MCF 10A (cell line): ENCODE data around the gene ARF1. TPM values are rescaled to one million over a fixed set of nuclear protein-coding genes. Genes with fewer than 3 reads are reported as not detected.

Experiments
- BruUV-seq: library from RNA; stranded (reverse); fragments of 400-500 nt; replicated peaks from 2 replicates; lab custom pipeline; 2021; lab: Mats Ljungman, UMichigan
- CTCF ChIA-PET: fragments of 300-600 bp; sonication (Branson Sonifier 250); formaldehyde crosslinking; extraction: SDS; loops from one replicate; lab custom pipeline; 2021; ENCODE audit warnings: antibody characterized with exemption, inconsistent platforms; lab: Yijun Ruan, JAX
- POLR2A ChIA-PET: fragments of 300-600, 350-650 bp; sonication (Branson Sonifier 250); formaldehyde crosslinking; extraction: SDS; loops from one replicate; lab custom pipeline; 2020; ENCODE audit warnings: antibody characterized with exemption, inconsistent platforms; lab: Yijun Ruan, JAX
- DNase-seq: peaks from one replicate; pipeline ENCODE4 v3.0.0-alpha.2; 2018; ENCODE audit not compliant: unreplicated experiment
- H3K27ac Mint-ChIP-seq: one replicate; pipeline ENCODE4 v1.8.0; 2022; ENCODE audit warnings: mild to moderate bottlenecking, low read depth, mixed read lengths; ENCODE audit not compliant: unreplicated experiment
- H3K27me3 Mint-ChIP-seq: one replicate; pipeline ENCODE4 v1.8.0; 2022; ENCODE audit warnings: mixed read lengths; ENCODE audit not compliant: insufficient read depth, unreplicated experiment
- H3K36me3 Mint-ChIP-seq: one replicate; pipeline ENCODE4 v1.8.0; 2022; ENCODE audit warnings: mild to moderate bottlenecking, moderate library complexity, mixed read lengths; ENCODE audit not compliant: insufficient read depth, unreplicated experiment
- H3K4me1 Mint-ChIP-seq: one replicate; pipeline ENCODE4 v1.8.0; 2022; ENCODE audit warnings: mixed read lengths; ENCODE audit not compliant: insufficient read depth, unreplicated experiment
- H3K4me3 Mint-ChIP-seq: one replicate; pipeline ENCODE4 v1.8.0; 2022; ENCODE audit warnings: mild to moderate bottlenecking, moderate library complexity, mixed read lengths; ENCODE audit not compliant: unreplicated experiment
- H3K9me3 Mint-ChIP-seq: one replicate; pipeline ENCODE4 v1.8.0; 2022; ENCODE audit warnings: mixed read lengths; ENCODE audit not compliant: unreplicated experiment
- CTCF ChIP-seq: fragments of 200-600 bp; IDR thresholded peaks from one replicate; pipeline ENCODE4 v1.8.0; 2022; ENCODE audit warnings: antibody characterized with exemption, mild to moderate bottlenecking; ENCODE audit not compliant: unreplicated experiment
- intact Hi-C: fragments of 100-400 bp; cut with micrococcal nuclease; formaldehyde crosslinking; loops from 2 replicates; pipeline ENCODE4 v1.14.1; 2022
- total RNA-seq: library from RNA; stranded (reverse); gene quantifications from 2 replicates; pipeline ENCODE4 v1.2.3, GENCODE V29; 2022

The ARF1 gene
- total RNA-seq, 1 experiment from 2014 or later, result 870 TPM

- POLR2A ChIA-PET, result interaction anchor here (0.8 to 7.9 kb wide), 10 partner anchors 11 to 317 kb away, joined by 3 to 56 read pairs (median 6); partner anchors contain the start of genes GUK1, MRPL55 and TRIM11
- no peak for TF ChIP-seq CTCF
- peaks cover 86% of the 10 kb centered on the region for H3K36me3 Mint-ChIP-seq
- BruUV-seq, result no TSS peak
- CTCF ChIA-PET, result interaction anchor here (1.3 to 7.4 kb wide), 7 partner anchors 10 to 90 kb away, joined by 3 to 72 read pairs (median 6); no protein-coding TSS in a partner anchor
- intact Hi-C loops, result loop anchor here (5.0 kb wide), 1 partner anchor 142 kb away; the partner anchor contains the start of gene WNT9A
- no peaks in the 10 kb centered on the region for H3K9me3 Mint-ChIP-seq
- H3K27ac Mint-ChIP-seq, result peak overlapping the region; percentile 78
- DNase-seq, result no peak
- peaks cover 81% of the 10 kb centered on the region for H3K4me1 Mint-ChIP-seq
- no peaks in the 10 kb centered on the region for H3K27me3 Mint-ChIP-seq
- peak overlapping the region; percentile 77 for H3K4me3 Mint-ChIP-seq
These were observed 6.3 kb downstream of the ARF1 start for GRCh38 chr1:228088586-228089498.

- H3K4me3 Mint-ChIP-seq, result peak overlapping the region; percentile 77
- CTCF ChIA-PET, result interaction anchor here (1.2 to 7.4 kb wide), 9 partner anchors 9 to 104 kb away, joined by 3 to 72 read pairs (median 5); no protein-coding TSS in a partner anchor
- H3K9me3 Mint-ChIP-seq, result peaks cover 6% of the 10 kb centered on the region
- TF ChIP-seq CTCF, result no peak
- H3K36me3 Mint-ChIP-seq, result peaks cover 86% of the 10 kb centered on the region
- POLR2A ChIA-PET, result interaction anchor here (0.8 to 7.9 kb wide), 10 partner anchors 6 to 316 kb away, joined by 3 to 56 read pairs (median 7); partner anchors contain the start of genes ARF1, IBA57 and TRIM11
- H3K27me3 Mint-ChIP-seq, result no peaks in the 10 kb centered on the region
- DNase-seq, result no peak
- H3K27ac Mint-ChIP-seq, result peak overlapping the region; percentile 78
- H3K4me1 Mint-ChIP-seq, result peaks cover 73% of the 10 kb centered on the region
- no TSS peak for BruUV-seq
- intact Hi-C loops, result loop anchor here (5.0 kb wide), 1 partner anchor 142 kb away; the partner anchor contains the start of gene WNT9A
These were observed 7.2 kb downstream of the ARF1 start for GRCh38 chr1:228089519-228090380.

GRCh38 chr1:228090613-228091081 is 8.1 kb downstream of the ARF1 start:
- Mint-ChIP-seq H3K4me1 (peaks cover 73% of the 10 kb centered on the region), H3K27me3 (no peaks in the 10 kb centered on the region), H3K27ac (peak overlapping the region; percentile 78), H3K9me3 (peaks cover 15% of the 10 kb centered on the region), H3K36me3 (peaks cover 82% of the 10 kb centered on the region), H3K4me3 (no peak overlapping the region)
- no peak for TF ChIP-seq CTCF
- POLR2A ChIA-PET, result interaction anchor here (0.8 to 7.9 kb wide), 9 partner anchors 7 to 92 kb away, joined by 3 to 56 read pairs (median 7); partner anchors contain the start of genes ARF1, IBA57 and MRPL55
- intact Hi-C loops, result no loop called here
- no TSS peak for BruUV-seq
- CTCF ChIA-PET, result interaction anchor here (0.6 to 7.4 kb wide), 11 partner anchors 13 to 1467 kb away, joined by 3 to 72 read pairs (median 5); no protein-coding TSS in a partner anchor
- peak; percentile 34 for DNase-seq
